GM12872 (cell line): ENCODE measurements around the gene LGALS8.

ENCODE experiments used
- CTCF ChIP-seq: IDR thresholded peaks from 3 replicates; pipeline ENCODE4 v1.5.1; 2011; ENCODE audit warnings: low read depth, mild to moderate bottlenecking, low read length, moderate library complexity; ENCODE audit not compliant: insufficient read depth

LGALS8 gene

GRCh38 chr1:236578661-236579060 lies 54.9 kb downstream of the LGALS8 start:
- TF ChIP-seq CTCF = no peak

GRCh38 chr1:236581528-236581927 lies 57.7 kb downstream of the LGALS8 start:
- TF ChIP-seq CTCF = no peak

GRCh38 chr1:236589531-236589930 lies 65.7 kb downstream of the LGALS8 start:
- TF ChIP-seq CTCF = no peak

GRCh38 chr1:236590553-236591150 lies 66.9 kb downstream of the LGALS8 start:
- TF ChIP-seq CTCF = no peak

GRCh38 chr1:236602171-236602570 lies 78.4 kb downstream of the LGALS8 start:
- no peak for TF ChIP-seq CTCF
